ENCODE results near the gene TOMT.

DNA sequence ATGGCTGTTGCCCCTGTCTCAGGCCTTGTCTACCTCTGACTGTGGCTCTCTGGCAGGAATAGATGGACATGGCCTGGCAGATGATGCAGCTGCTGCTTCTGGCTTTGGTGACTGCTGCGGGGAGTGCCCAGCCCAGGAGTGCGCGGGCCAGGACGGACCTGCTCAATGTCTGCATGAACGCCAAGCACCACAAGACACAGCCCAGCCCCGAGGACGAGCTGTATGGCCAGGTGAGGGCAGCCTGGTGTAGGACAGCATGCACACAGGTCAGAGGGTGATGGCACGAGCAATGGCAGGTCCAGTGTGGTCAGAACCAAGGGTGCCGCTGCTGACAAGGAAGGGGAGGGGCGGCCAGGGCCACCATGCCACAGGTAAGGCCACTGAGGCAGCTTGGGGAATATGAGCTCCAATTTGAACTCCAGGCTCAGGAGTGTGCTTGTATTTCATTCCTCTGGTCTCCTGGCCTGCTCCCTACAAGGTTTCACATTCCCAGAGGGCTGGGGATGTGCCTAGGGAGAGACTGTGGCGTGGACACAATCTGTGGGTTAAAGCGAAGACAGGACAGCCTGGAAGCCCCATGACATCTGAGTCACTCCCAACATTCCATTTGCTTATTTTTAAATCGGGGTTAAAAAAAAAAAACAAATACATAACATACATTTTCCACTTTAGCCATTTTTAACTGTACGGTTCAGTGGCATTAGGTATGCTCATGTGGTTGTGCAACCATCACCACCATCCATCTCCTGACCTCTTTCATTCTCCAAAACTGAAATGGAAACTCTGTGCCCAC is 30.4 kb downstream of the TOMT start:
- TF ChIP-seq, protein P1, sequence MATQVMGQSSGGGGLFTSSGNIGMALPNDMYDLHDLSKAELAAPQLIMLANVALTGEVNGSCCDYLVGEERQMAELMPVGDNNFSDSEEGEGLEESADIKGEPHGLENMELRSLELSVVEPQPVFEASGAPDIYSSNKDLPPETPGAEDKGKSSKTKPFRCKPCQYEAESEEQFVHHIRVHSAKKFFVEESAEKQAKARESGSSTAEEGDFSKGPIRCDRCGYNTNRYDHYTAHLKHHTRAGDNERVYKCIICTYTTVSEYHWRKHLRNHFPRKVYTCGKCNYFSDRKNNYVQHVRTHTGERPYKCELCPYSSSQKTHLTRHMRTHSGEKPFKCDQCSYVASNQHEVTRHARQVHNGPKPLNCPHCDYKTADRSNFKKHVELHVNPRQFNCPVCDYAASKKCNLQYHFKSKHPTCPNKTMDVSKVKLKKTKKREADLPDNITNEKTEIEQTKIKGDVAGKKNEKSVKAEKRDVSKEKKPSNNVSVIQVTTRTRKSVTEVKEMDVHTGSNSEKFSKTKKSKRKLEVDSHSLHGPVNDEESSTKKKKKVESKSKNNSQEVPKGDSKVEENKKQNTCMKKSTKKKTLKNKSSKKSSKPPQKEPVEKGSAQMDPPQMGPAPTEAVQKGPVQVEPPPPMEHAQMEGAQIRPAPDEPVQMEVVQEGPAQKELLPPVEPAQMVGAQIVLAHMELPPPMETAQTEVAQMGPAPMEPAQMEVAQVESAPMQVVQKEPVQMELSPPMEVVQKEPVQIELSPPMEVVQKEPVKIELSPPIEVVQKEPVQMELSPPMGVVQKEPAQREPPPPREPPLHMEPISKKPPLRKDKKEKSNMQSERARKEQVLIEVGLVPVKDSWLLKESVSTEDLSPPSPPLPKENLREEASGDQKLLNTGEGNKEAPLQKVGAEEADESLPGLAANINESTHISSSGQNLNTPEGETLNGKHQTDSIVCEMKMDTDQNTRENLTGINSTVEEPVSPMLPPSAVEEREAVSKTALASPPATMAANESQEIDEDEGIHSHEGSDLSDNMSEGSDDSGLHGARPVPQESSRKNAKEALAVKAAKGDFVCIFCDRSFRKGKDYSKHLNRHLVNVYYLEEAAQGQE (IDR thresholded peaks at IDR 0.05; ENCODE audit: insufficient read depth in 1 of 2, low read depth in 2 of 2, low read length in 2 of 2) = no peak
- TF ChIP-seq TAF1 (IDR thresholded peaks at IDR 0.05; ENCODE audit: borderline replicate concordance, insufficient read depth, low read length) = no peak
